H1 (cell line): Measurements from ENCODE around the gene PLSCR1. TPM values are rescaled to one million over a fixed set of nuclear protein-coding genes. Genes with fewer than 3 reads are reported as not detected.

Experiments
- CTCF ChIA-PET: fragments of 300-600 bp; sonication (Branson Sonifier 250); formaldehyde crosslinking; loops from one replicate; lab custom pipeline; 2021; ENCODE audit not compliant: partially characterized antibody; lab: Charles Lee
- POLR2A ChIA-PET: fragments of 300-600 bp; sonication (Branson Sonifier 250); formaldehyde crosslinking; loops from one replicate; lab custom pipeline; 2021; ENCODE audit warnings: inconsistent platforms; ENCODE audit not compliant: partially characterized antibody; lab: Charles Lee
- DNase-seq, 2 experiments: peaks; one replicate each; pipeline versions ENCODE4 v3.0.0 to v3.0.0-alpha.2; 2010 to 2022; ENCODE audit warnings: low spot score in 2 of 2, low read depth in 1 of 2, mixed read lengths in 1 of 2
- FAIRE-seq: peaks from 2 replicates; lab custom pipeline; 2011; peaks lifted over from hg19 to GRCh38; lab: Jason Lieb, UNC
- H2AFZ ChIP-seq: 2 replicates; pipeline ENCODE4 v1.8.1; 2012; ENCODE audit warnings: low read length, inconsistent platforms
- H2AK5ac ChIP-seq: 2 replicates; pipeline ENCODE4 v1.6.1; 2013; ENCODE audit warnings: low read depth, low read length
- H2BK120ac ChIP-seq: replicated peaks from 2 replicates; pipeline ENCODE3; 2013; ENCODE audit warnings: low read depth, low read length, inconsistent platforms
- H2BK12ac ChIP-seq: 2 replicates; pipeline ENCODE4 v1.6.1; 2013; ENCODE audit warnings: low read depth, low read length
- H2BK15ac ChIP-seq: 2 replicates; pipeline ENCODE4 v1.6.1; 2013; ENCODE audit warnings: low read length
- H2BK20ac ChIP-seq: 2 replicates; pipeline ENCODE4 v1.6.1; 2013; ENCODE audit warnings: low read length
- H2BK5ac ChIP-seq: 2 replicates; pipeline ENCODE4 v1.6.1; 2013; ENCODE audit warnings: low read depth, low read length
- H3K14ac ChIP-seq: 2 replicates; pipeline ENCODE4 v1.6.1; 2013; ENCODE audit warnings: inconsistent platforms; ENCODE audit not compliant: insufficient read length
- H3K18ac ChIP-seq: 2 replicates; pipeline ENCODE4 v1.6.1; 2013; ENCODE audit warnings: low read length; ENCODE audit errors: extremely low read depth
- H3K23ac ChIP-seq: 2 replicates; pipeline ENCODE4 v1.6.1; 2013; ENCODE audit warnings: inconsistent platforms; ENCODE audit not compliant: insufficient read length
- H3K23me2 ChIP-seq: 2 replicates; pipeline ENCODE4 v1.6.1; 2013; ENCODE audit warnings: low read depth, low read length
- H3K27ac ChIP-seq: 2 replicates; pipeline ENCODE4 v1.6.1; 2011; ENCODE audit warnings: low read depth, low read length, inconsistent platforms
- H3K27me3 ChIP-seq, 4 experiments: replicated peaks in 1 of 4; 1 replicate in 1 of 4; 2 replicates in 3 of 4; pipeline versions ENCODE4 v1.6.1 to v1.8.1; 2011 to 2013; ENCODE audit warnings: low read length in 3 of 4, mild to moderate bottlenecking in 3 of 4, inconsistent platforms in 2 of 4, mixed read lengths in 2 of 4, moderate library complexity in 1 of 4; ENCODE audit not compliant: control insufficient read depth in 3 of 4, insufficient read depth in 3 of 4; ENCODE audit errors: extremely low read depth in 1 of 4
- H3K36me3 ChIP-seq, 4 experiments: 2 replicates each; pipeline versions ENCODE4 v1.6.1 to v1.8.1; 2011 to 2013; ENCODE audit warnings: mild to moderate bottlenecking in 4 of 4, low read length in 3 of 4, moderate library complexity in 2 of 4, control low read depth in 1 of 4, inconsistent platforms in 1 of 4; ENCODE audit not compliant: insufficient read depth in 4 of 4, control insufficient read depth in 2 of 4
- H3K4ac ChIP-seq: replicated peaks from 2 replicates; pipeline ENCODE3; 2013; ENCODE audit warnings: low read length, low read depth, mixed read lengths, inconsistent platforms; ENCODE audit not compliant: insufficient read length
- H3K4me1 ChIP-seq, 4 experiments: replicated peaks in 1 of 4; 1 replicate in 1 of 4; 2 replicates in 3 of 4; pipeline versions ENCODE4 v1.6.1 to v1.8.1; 2011 to 2013; ENCODE audit warnings: low read length in 3 of 4, inconsistent platforms in 2 of 4, mixed read lengths in 1 of 4; ENCODE audit not compliant: insufficient read depth in 4 of 4, control insufficient read depth in 3 of 4
- H3K4me2 ChIP-seq, 2 experiments: 2 replicates each; pipeline versions ENCODE4 v1.6.1 to v1.8.1; 2011 to 2013; ENCODE audit warnings: low read depth in 2 of 2, low read length in 2 of 2, control low read depth in 1 of 2, inconsistent platforms in 1 of 2, mild to moderate bottlenecking in 1 of 2; ENCODE audit not compliant: insufficient read depth in 1 of 2
- H3K4me3 ChIP-seq, 4 experiments: fragments of 200-600, 300-600 bp in 1 of 4; sonication (generic), shearing (Covaris generic), sonication (Bioruptor Twin) in 1 of 4; 2 replicates each; pipeline versions ENCODE4 v1.5.1 to v1.8.1; 2011 to 2016; ENCODE audit warnings: low read length in 4 of 4, low read depth in 3 of 4, control low read depth in 2 of 4, inconsistent platforms in 2 of 4, mild to moderate bottlenecking in 2 of 4, mixed read lengths in 1 of 4, moderate library complexity in 1 of 4; ENCODE audit not compliant: insufficient read depth in 2 of 4; ENCODE audit errors: extremely low read depth in 1 of 4
- H3K56ac ChIP-seq: replicated peaks from 2 replicates; pipeline ENCODE3; 2013; ENCODE audit warnings: low read depth, mild to moderate bottlenecking, mixed read lengths, low read length, inconsistent platforms; ENCODE audit not compliant: insufficient read length
- H3K79me1 ChIP-seq: 2 replicates; pipeline ENCODE4 v1.6.1; 2013; ENCODE audit warnings: low read depth, low read length, control low read depth
- H3K79me2 ChIP-seq, 2 experiments: 2 replicates each; pipeline versions ENCODE4 v1.6.1 to v1.8.1; 2012 to 2013; ENCODE audit warnings: low read length in 2 of 2, mild to moderate bottlenecking in 2 of 2, inconsistent platforms in 1 of 2; ENCODE audit not compliant: insufficient read depth in 2 of 2, control insufficient read depth in 1 of 2
- H3K9ac ChIP-seq, 4 experiments: replicated peaks in 1 of 4; 1 replicate in 1 of 4; 2 replicates in 3 of 4; pipeline versions ENCODE4 v1.6.1 to v1.8.1; 2011 to 2013; ENCODE audit warnings: low read depth in 3 of 4, low read length in 3 of 4, control low read depth in 2 of 4, mild to moderate bottlenecking in 2 of 4, moderate library complexity in 2 of 4, inconsistent platforms in 1 of 4; ENCODE audit errors: extremely low read depth in 1 of 4
- H3K9me3 ChIP-seq, 2 experiments: 2 replicates each; pipeline versions ENCODE4 v1.6.1 to v1.8.1; 2012 to 2013; ENCODE audit warnings: mild to moderate bottlenecking in 2 of 2, moderate library complexity in 2 of 2, control low read depth in 1 of 2, inconsistent platforms in 1 of 2, low read depth in 1 of 2, low read length in 1 of 2, mixed read lengths in 1 of 2; ENCODE audit not compliant: insufficient read depth in 2 of 2
- H4K20me1 ChIP-seq, 2 experiments: replicated peaks in 1 of 2; 2 replicates each; pipeline versions ENCODE3 to v1.8.1; 2011 to 2013; ENCODE audit warnings: inconsistent platforms in 2 of 2, low read length in 2 of 2, mild to moderate bottlenecking in 1 of 2; ENCODE audit not compliant: insufficient read depth in 2 of 2, control insufficient read depth in 1 of 2
- H4K5ac ChIP-seq: 2 replicates; pipeline ENCODE4 v1.6.1; 2013; ENCODE audit warnings: low read length, low read depth, mixed read lengths, inconsistent platforms; ENCODE audit not compliant: insufficient read length
- H4K8ac ChIP-seq: 2 replicates; pipeline ENCODE4 v1.8.0; 2013; ENCODE audit warnings: mild to moderate bottlenecking, moderate library complexity, low read length, inconsistent platforms; ENCODE audit not compliant: insufficient read depth; ENCODE audit errors: extremely low read depth
- H4K91ac ChIP-seq: replicated peaks from 2 replicates; pipeline ENCODE3; 2013; ENCODE audit warnings: low read length, mixed read lengths, inconsistent platforms; ENCODE audit not compliant: insufficient read length
- ATF2 ChIP-seq: IDR thresholded peaks from 2 replicates; pipeline ENCODE4 v1.6.1; 2012; ENCODE audit warnings: low read length, inconsistent platforms
- EP300 ChIP-seq, 2 experiments: IDR thresholded peaks; 1 replicate in 1 of 2; 2 replicates in 1 of 2; pipeline ENCODE4 v1.6.1; 2011 to 2012; ENCODE audit warnings: low read depth in 2 of 2, low read length in 2 of 2, mild to moderate bottlenecking in 2 of 2, borderline replicate concordance in 1 of 2, inconsistent platforms in 1 of 2, moderate library complexity in 1 of 2
- KDM1A ChIP-seq: fragments of 200-600, 300-600 bp; sonication (generic); IDR thresholded peaks from 2 replicates; pipeline ENCODE4 v1.7.1; 2016; ENCODE audit warnings: mild to moderate bottlenecking, low read length, borderline replicate concordance
- MAFK ChIP-seq: IDR thresholded peaks from 2 replicates; pipeline ENCODE4 v1.6.1; 2012; ENCODE audit warnings: low read depth, mild to moderate bottlenecking, improper control_type of control experiment, low read length
- RAD21 ChIP-seq, 2 experiments: IDR thresholded peaks in 1 of 2; conservative IDR thresholded peaks in 1 of 2; 2 replicates each; pipeline ENCODE4 v1.6.1; 2011; ENCODE audit warnings: low read depth in 2 of 2, low read length in 2 of 2, improper control_type of control experiment in 1 of 2, inconsistent platforms in 1 of 2, mild to moderate bottlenecking in 1 of 2, moderate library complexity in 1 of 2
- RXRA ChIP-seq: IDR thresholded peaks from 2 replicates; pipeline ENCODE4 v1.6.1; 2011; ENCODE audit warnings: low read depth, mild to moderate bottlenecking, low read length, moderate library complexity; ENCODE audit not compliant: insufficient read depth
- TCF12 ChIP-seq: IDR thresholded peaks from 2 replicates; pipeline ENCODE4 v1.6.1; 2011; ENCODE audit warnings: low read depth, mild to moderate bottlenecking, low read length
- TEAD4 ChIP-seq: IDR thresholded peaks from 2 replicates; pipeline ENCODE4 v1.6.1; 2012; ENCODE audit warnings: low read depth, low read length, inconsistent platforms, mixed read lengths
- ZNF274 ChIP-seq: IDR thresholded peaks from 2 replicates; pipeline ENCODE4 v1.7.0; 2012; ENCODE audit warnings: low read length, borderline replicate concordance; ENCODE audit errors: extremely low read depth
- WGBS, 2 experiments: shearing (Covaris generic) in 1 of 2; methylation state at CpG; one replicate each; pipeline versions ENCODE4 v1.1.6 to v1.1.7; 2013 to 2015; ENCODE audit warnings: low lambda C conversion rate in 2 of 2, mixed read lengths in 2 of 2, inconsistent platforms in 1 of 2, low coverage in 1 of 2, missing lambda C conversion rate in 1 of 2; ENCODE audit not compliant: insufficient replicate concordance in 2 of 2, insufficient coverage in 1 of 2, insufficient read length in 1 of 2; ENCODE audit errors: extremely low coverage in 1 of 2, missing lambda C conversion rate in 1 of 2; 5-methylcytosine and 5-hydroxymethylcytosine counted together
- polyA plus RNA-seq, 7 experiments: library from polyadenylated mRNA; depleted of rRNA in 3 of 7; stranded (reverse) in 5 of 7; unstranded in 2 of 7; fragments of >200 nt in 5 of 7; fragments of 200-250 nt in 2 of 7; gene quantifications; 1 replicate in 5 of 7; 2 replicates in 1 of 7; 4 replicates in 1 of 7; pipeline versions ENCODE4 v1.2.1 to v1.2.3, GENCODE V29; 2011 to 2013; ENCODE audit warnings: missing spikeins in 2 of 7, mixed read lengths in 2 of 7
- total RNA-seq: library from RNA; stranded (reverse); fragmentation: NEBNext Ultra II Directional; extraction: Animal tissue kit (Norgen Biotek cat#: 25700); gene quantifications from 2 replicates; pipeline ENCODE4 v1.2.1, GENCODE V29; 2021

Gene PLSCR1
- total and polyA plus RNA-seq, 2 of the 8 experiments (the other 6 are each of a cell fraction or from before 2014, with no cell fraction given) = 32.2 to 48.5 TPM

- Histone ChIP-seq H3K27ac (no peak overlapping the region), H3K4me1 (peaks cover 0 to 4% (median 0%) of the 10 kb centered on the region in 4 experiments; a peak in 2 of 7 replicates), H4K91ac (no peak overlapping the region), H4K20me1 (no peaks in the 10 kb centered on the region), H3K18ac (no peak overlapping the region), H3K23me2 (no peaks in the 10 kb centered on the region), H3K4ac (no peak overlapping the region), H3K56ac (no peak overlapping the region), H4K5ac (no peak overlapping the region), H3K4me2 (no peak overlapping the region), H2AFZ (no peak overlapping the region), H3K79me1 (no peaks in the 10 kb centered on the region), H2AK5ac (no peak overlapping the region), H3K4me3 (no peak overlapping the region), H3K36me3 (peaks cover 0 to 19% (median 4%) of the 10 kb centered on the region in 4 experiments; a peak in 3 of 8 replicates), H3K9me3 (no peaks in the 10 kb centered on the region), H2BK20ac (no peak overlapping the region), H3K27me3 (no peaks in the 10 kb centered on the region), H2BK120ac (no peak overlapping the region), H3K14ac (no peak overlapping the region), H2BK12ac (no peak overlapping the region), H4K8ac (no peak overlapping the region), H3K23ac (no peak overlapping the region), H3K9ac (no peak overlapping the region), H2BK5ac (no peak overlapping the region), H2BK15ac (no peak overlapping the region), H3K79me2 (no peaks in the 10 kb centered on the region)
- DNase-seq (no peak), FAIRE-seq (no peak)
- CTCF ChIA-PET = no interaction called here
- 93% methylated on average over 2 of the region's 2 CpGs; no CpG with 5 or more reads in 1 of the 2 experiments for WGBS, 2 experiments
- POLR2A ChIA-PET = interaction anchor here (1.3 kb wide), 1 partner anchor 14 kb away, joined by 3 read pairs; no protein-coding TSS in a partner anchor
- TF ChIP-seq ZNF274 (no peak), RXRA (no peak), TCF12 (no peak), ATF2 (no peak), EP300 (IDR thresholded peaks at IDR 0.05; ENCODE audit: borderline replicate concordance in 1 of 2, low read depth in 2 of 2, low read length in 2 of 2) (no peak), KDM1A (no peak), TEAD4 (no peak), MAFK (no peak), RAD21 (IDR thresholded peaks at IDR 0.05 in 1 of 2, conservative IDR thresholded peaks at IDR 0.05 in 1 of 2; ENCODE audit: low read depth in 2 of 2, low read length in 2 of 2) (no peak)
Observed at GRCh38 chr3:146529021-146529420, 15.4 kb downstream of the PLSCR1 start.
